Body of pancreas (tissue), 4 donors: Measurements from ENCODE around the gene DYNC1I1. TPM values are rescaled to one million over a fixed set of nuclear protein-coding genes. Genes with fewer than 3 reads are reported as not detected.

Experiments used
- ATAC-seq: fragments of 150-250 bp; one replicate; pipeline ENCODE4 v1.9.1; 2016
- DNase-seq, 4 donors: peaks; one replicate each; pipeline ENCODE4 v3.0.0-alpha.2; 2019
- H3K27ac ChIP-seq, 4 donors: fragments of 200-600 bp; sonication (generic); 1 replicate in 3 of 4; 2 replicates in 1 of 4; pipeline versions ENCODE4 v1.5.1 to v1.6.1; 2016 to 2019; ENCODE audit warnings: mild to moderate bottlenecking in 1 of 4, mixed read lengths in 1 of 4, moderate library complexity in 1 of 4
- H3K27me3 ChIP-seq, 2 donors: fragments of 200-600 bp; sonication (generic); one replicate each; pipeline ENCODE4 v1.6.0; 2016; ENCODE audit warnings: mild to moderate bottlenecking in 1 of 2
- H3K36me3 ChIP-seq, 2 donors: fragments of 200-600 bp; sonication (generic); replicated peaks in 1 of 2; 2 replicates each; pipeline ENCODE4 v1.5.1; 2016; ENCODE audit warnings: low read depth in 2 of 2; ENCODE audit not compliant: insufficient read depth in 1 of 2
- H3K4me1 ChIP-seq: fragments of 200-600 bp; sonication (generic); one replicate; pipeline ENCODE4 v1.6.0; 2016
- H3K4me3 ChIP-seq, 2 donors: fragments of 200-600 bp; sonication (generic); 1 replicate in 1 of 2; 2 replicates in 1 of 2; pipeline ENCODE4 v1.5.1; 2016 to 2019
- H3K9me3 ChIP-seq, 3 donors: fragments of 200-600 bp; sonication (generic); 1 replicate in 2 of 3; 2 replicates in 1 of 3; pipeline ENCODE4 v1.5.1; 2016
- POLR2A ChIP-seq, 3 donors: fragments of 450-650 bp; IDR thresholded peaks; one replicate each; pipeline ENCODE4 v1.6.1; 2016; ENCODE audit warnings: antibody characterized with exemption in 3 of 3, mild to moderate bottlenecking in 2 of 3
- WGBS, 2 donors: methylation state at CpG; one replicate each; pipeline ENCODE4 v1.1.5; 2017; 5-methylcytosine and 5-hydroxymethylcytosine counted together
- intact Hi-C: fragments of 100-400 bp; cut with DNase I; formaldehyde crosslinking; loops from one replicate; pipeline ENCODE4 v1.15.1; 2023
- total RNA-seq, 2 donors: library from RNA; depleted of rRNA; stranded (reverse); fragments of >200 nt; gene quantifications; one replicate each; pipeline ENCODE4 v1.1.0, GENCODE V29; 2016
- TF ChIP-seq, protein P1 (sequence below), 7 experiments: fragments of 450-650 bp in 4 of 7; fragments of 200-600 bp in 3 of 7; sonication (generic) in 3 of 7; IDR thresholded peaks; one replicate each; pipeline ENCODE4 v1.5.1; 2016 to 2019; ENCODE audit warnings: antibody characterized with exemption in 7 of 7

The DYNC1I1 gene
- total RNA-seq, 2 donors from 2014 or later = 1.3 to 4.2 TPM

DNA sequence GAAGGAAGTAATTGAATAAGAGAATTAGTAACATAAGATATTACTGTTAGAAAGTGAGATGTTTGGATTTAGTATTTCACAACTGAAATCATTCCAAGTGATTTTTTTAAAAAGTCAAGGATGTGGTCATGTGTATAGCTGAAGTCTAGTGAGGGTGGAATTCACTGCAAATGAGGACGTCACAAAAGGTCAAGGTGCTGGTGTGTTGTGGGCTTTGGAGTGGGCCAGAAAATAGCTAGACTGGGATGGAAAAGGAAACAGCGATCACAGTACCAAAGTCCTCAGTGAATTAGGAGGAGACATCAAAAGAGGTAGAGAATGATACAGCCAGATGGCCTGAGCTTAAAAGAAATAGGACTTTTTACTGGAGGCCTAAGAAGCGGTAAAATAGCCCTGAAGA is 272.8 kb downstream of the DYNC1I1 start:
- Histone ChIP-seq H3K4me1 (no peaks in the 10 kb centered on the region), H3K9me3 (no peaks in the 10 kb centered on the region), H3K36me3 (no peaks in the 10 kb centered on the region), H3K4me3 (no peak overlapping the region), H3K27me3 (no peaks in the 10 kb centered on the region), H3K27ac (no peak overlapping the region)
- no peak for ATAC-seq
- WGBS, 2 donors = 87 to 90% methylated on average over 3 of the region's 3 CpGs
- intact Hi-C loops = no loop called here
- no peak for DNase-seq
- TF ChIP-seq, protein P1, sequence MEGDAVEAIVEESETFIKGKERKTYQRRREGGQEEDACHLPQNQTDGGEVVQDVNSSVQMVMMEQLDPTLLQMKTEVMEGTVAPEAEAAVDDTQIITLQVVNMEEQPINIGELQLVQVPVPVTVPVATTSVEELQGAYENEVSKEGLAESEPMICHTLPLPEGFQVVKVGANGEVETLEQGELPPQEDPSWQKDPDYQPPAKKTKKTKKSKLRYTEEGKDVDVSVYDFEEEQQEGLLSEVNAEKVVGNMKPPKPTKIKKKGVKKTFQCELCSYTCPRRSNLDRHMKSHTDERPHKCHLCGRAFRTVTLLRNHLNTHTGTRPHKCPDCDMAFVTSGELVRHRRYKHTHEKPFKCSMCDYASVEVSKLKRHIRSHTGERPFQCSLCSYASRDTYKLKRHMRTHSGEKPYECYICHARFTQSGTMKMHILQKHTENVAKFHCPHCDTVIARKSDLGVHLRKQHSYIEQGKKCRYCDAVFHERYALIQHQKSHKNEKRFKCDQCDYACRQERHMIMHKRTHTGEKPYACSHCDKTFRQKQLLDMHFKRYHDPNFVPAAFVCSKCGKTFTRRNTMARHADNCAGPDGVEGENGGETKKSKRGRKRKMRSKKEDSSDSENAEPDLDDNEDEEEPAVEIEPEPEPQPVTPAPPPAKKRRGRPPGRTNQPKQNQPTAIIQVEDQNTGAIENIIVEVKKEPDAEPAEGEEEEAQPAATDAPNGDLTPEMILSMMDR (IDR thresholded peaks at IDR 0.05) = no peak
- TF ChIP-seq POLR2A (IDR thresholded peaks at IDR 0.05) = no peak

DNA sequence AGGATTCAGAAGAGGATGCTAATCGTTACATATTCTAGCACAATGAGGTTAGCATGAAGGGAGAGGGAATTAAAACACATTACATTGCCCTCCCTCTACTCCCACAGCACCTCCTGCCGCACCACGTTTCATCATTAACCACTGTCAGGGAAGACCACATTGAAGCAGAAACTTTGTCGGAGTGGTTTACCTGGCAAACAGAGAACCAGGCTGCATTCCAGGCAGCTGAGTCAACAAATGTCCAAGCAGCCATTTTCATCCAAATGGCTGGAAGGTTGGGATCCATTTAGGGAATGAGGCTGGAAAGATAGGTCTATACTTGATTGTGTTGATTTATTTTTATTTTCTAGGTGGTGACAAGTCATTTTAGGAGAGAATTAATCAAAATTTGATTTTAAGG is 273.6 kb downstream of the DYNC1I1 start:
- Histone ChIP-seq H3K36me3 (no peaks in the 10 kb centered on the region), H3K27me3 (no peaks in the 10 kb centered on the region), H3K4me1 (no peaks in the 10 kb centered on the region), H3K9me3 (no peaks in the 10 kb centered on the region), H3K4me3 (no peak overlapping the region), H3K27ac (no peak overlapping the region)
- TF ChIP-seq POLR2A (IDR thresholded peaks at IDR 0.05) = no peak
- TF ChIP-seq, protein P1 (IDR thresholded peaks at IDR 0.05) = no peak
- DNase-seq (peak in 3 of 4 donors; percentile 5 to 31 (median 29)), ATAC-seq (no peak)
- 30 to 31% methylated on average over 4 of the region's 4 CpGs for WGBS, 2 donors
- intact Hi-C loops = no loop called here

DNA sequence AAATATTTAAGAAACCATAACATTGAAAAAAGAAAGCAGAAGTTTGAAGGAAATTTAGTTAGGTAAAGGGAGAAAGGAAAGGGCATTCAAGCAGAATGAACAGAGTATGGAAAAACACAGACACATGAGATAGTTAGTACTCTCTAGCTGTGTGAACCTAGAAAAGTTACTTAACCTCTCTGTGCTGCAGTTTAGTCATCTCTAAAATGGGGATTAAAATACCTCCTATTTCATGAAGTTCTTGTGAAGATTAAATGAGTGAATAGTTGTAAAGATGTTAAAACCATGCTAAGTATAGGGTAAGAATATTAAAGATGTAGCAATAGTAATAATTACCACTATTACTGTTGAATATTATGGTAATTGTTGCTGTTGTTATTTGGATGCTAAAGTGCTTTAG is 279.9 kb downstream of the DYNC1I1 start:
- no peaks in the 10 kb centered on the region for H3K9me3 ChIP-seq
- H3K4me1 ChIP-seq = no peaks in the 10 kb centered on the region
- H3K4me3 ChIP-seq = no peak overlapping the region
- H3K27me3 ChIP-seq = no peaks in the 10 kb centered on the region
- TF ChIP-seq, protein P1 (IDR thresholded peaks at IDR 0.05) = no peak
- TF ChIP-seq POLR2A (IDR thresholded peaks at IDR 0.05) = no peak
- no peaks in the 10 kb centered on the region for H3K36me3 ChIP-seq
- ATAC-seq = no peak
- no peak overlapping the region for H3K27ac ChIP-seq
- intact Hi-C loops = no loop called here
- no peak for DNase-seq

DNA sequence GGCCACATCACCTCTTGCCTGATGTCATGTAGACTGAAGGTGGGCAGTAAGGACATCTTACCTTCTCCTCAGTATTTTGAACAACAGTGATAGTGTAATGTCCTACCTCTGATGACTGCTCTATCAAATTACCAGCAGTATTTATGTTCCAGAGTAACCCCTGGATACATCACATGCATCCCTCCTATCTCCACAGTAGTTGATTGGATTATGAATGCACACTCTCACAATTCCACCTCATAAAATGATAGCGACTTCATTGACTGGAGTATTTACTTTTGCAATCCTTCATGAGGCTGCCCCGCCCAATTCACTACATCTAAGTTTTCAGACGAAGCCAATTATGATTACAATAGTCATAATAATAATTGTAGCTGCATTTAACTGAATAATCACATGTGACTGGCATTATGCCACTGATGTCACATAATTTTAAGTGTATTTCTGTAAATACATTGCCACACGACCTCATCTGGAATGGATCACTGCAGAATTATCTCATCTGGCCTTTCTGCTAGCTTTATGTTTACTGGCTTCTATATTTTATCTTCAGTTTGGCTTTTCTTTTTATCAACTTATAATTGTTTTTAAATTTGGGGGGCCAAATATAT is 280.6 kb downstream of the DYNC1I1 start:
- Histone ChIP-seq H3K27ac (no peak overlapping the region), H3K36me3 (no peaks in the 10 kb centered on the region), H3K27me3 (no peaks in the 10 kb centered on the region), H3K9me3 (no peaks in the 10 kb centered on the region), H3K4me3 (no peak overlapping the region), H3K4me1 (no peaks in the 10 kb centered on the region)
- intact Hi-C loops = no loop called here
- TF ChIP-seq POLR2A (IDR thresholded peaks at IDR 0.05) = no peak
- TF ChIP-seq, protein P1 (IDR thresholded peaks at IDR 0.05) = no peak
- WGBS, 2 donors = 61 to 62% methylated on average over 4 of the region's 4 CpGs
- ATAC-seq (no peak), DNase-seq (no peak)

DNA sequence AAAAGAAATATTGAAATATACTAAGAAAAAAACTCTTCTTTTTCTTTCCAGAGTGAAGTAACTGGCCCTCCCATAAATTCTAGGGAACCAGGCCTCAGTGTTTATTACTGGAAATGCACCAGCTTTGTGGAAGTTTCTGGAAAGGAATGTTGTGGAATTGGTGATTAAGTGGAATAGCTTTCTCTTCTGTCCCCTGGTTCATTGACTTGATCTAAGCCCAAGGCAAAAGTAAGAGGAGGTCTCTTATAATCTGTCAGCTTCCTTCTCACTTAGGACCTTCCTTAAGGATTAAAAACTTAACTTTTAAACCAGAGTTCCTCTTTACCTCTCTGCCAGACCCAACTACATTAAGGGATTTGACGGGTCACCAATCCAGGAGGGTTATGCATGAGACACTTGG is 283.4 kb downstream of the DYNC1I1 start:
- ATAC-seq (no peak), DNase-seq (no peak)
- H3K27ac ChIP-seq = no peak overlapping the region
- H3K4me1 ChIP-seq = no peaks in the 10 kb centered on the region
- no peaks in the 10 kb centered on the region for H3K36me3 ChIP-seq
- no peak overlapping the region for H3K4me3 ChIP-seq
- no peak for TF ChIP-seq POLR2A (IDR thresholded peaks at IDR 0.05)
- TF ChIP-seq, protein P1 (IDR thresholded peaks at IDR 0.05) = no peak
- H3K9me3 ChIP-seq = no peaks in the 10 kb centered on the region
- intact Hi-C loops = no loop called here
- WGBS, 2 donors = 82 to 93% methylated on average over 1 of the region's 1 CpG
- no peaks in the 10 kb centered on the region for H3K27me3 ChIP-seq
